Posterior vena cava (tissue), 2 donors: ENCODE measurements around the gene ARMCX4. TPM values are rescaled to one million over a fixed set of nuclear protein-coding genes. Genes with fewer than 3 reads are reported as not detected.

Experiments used
- total RNA-seq, 2 donors: library from RNA; stranded (reverse); fragmentation: NEBNext Ultra II Directional; extraction: Animal tissue kit (Norgen Biotek cat#: 25700); gene quantifications; one replicate each; pipeline ENCODE4 v1.2.1, GENCODE V29; 2021
- donor health status: DM: yes; HTN: yes; CAD: no.
- donor health status: DM: yes; HTN: yes; CAD: no.

ARMCX4 gene
- total RNA-seq, 2 donors from 2014 or later: 14.6 to 17.8 TPM

Other genes with a start within 250 kb of the ARMCX4 start
- gene TAF7L, start 194.1 kb upstream of the ARMCX4 start, total RNA-seq: not detected
- 1 to 10 TPM; 9.0 TPM for gene TIMM8A, start 136.7 kb upstream of the ARMCX4 start, total RNA-seq
- 10 to 100 TPM in 1 of 2 donors, 1 to 10 TPM in 1; 5.2 to 11.5 TPM for gene BTK, start 99.3 kb upstream of the ARMCX4 start, total RNA-seq
- 100 to 1,000 TPM; 203 to 225 TPM for gene RPL36A, start 94.4 kb upstream of the ARMCX4 start, total RNA-seq
- 10 to 100 TPM; 20.1 to 24.2 TPM for gene GLA, start 77.5 kb upstream of the ARMCX4 start, total RNA-seq
- gene HNRNPH2, start 77.2 kb upstream of the ARMCX4 start, total RNA-seq: 10 to 100 TPM; 50.9 to 54.4 TPM
- 10 to 100 TPM; 28.8 to 34.0 TPM for gene ARMCX1, start 65.1 kb downstream of the ARMCX4 start, total RNA-seq
- gene ARMCX6, start 132.5 kb downstream of the ARMCX4 start, total RNA-seq: 10 to 100 TPM; 34.9 to 37.8 TPM
- 10 to 100 TPM; 58.9 to 65.1 TPM for gene ARMCX3, start 137.7 kb downstream of the ARMCX4 start, total RNA-seq
- 10 to 100 TPM; 33.0 to 41.9 TPM for gene ARMCX2, start 174.4 kb downstream of the ARMCX4 start, total RNA-seq